HG03521 (cell line): ENCODE results near the gene PDGFA.

ENCODE experiments used
- ATAC-seq: cut with Tn5 transposase; IDR thresholded peaks from one replicate; pipeline ENCODE4 v1.9.1; 2021; ENCODE audit warnings: mild to moderate bottlenecking, moderate library complexity; ENCODE audit not compliant: unreplicated experiment

Gene PDGFA

DNA sequence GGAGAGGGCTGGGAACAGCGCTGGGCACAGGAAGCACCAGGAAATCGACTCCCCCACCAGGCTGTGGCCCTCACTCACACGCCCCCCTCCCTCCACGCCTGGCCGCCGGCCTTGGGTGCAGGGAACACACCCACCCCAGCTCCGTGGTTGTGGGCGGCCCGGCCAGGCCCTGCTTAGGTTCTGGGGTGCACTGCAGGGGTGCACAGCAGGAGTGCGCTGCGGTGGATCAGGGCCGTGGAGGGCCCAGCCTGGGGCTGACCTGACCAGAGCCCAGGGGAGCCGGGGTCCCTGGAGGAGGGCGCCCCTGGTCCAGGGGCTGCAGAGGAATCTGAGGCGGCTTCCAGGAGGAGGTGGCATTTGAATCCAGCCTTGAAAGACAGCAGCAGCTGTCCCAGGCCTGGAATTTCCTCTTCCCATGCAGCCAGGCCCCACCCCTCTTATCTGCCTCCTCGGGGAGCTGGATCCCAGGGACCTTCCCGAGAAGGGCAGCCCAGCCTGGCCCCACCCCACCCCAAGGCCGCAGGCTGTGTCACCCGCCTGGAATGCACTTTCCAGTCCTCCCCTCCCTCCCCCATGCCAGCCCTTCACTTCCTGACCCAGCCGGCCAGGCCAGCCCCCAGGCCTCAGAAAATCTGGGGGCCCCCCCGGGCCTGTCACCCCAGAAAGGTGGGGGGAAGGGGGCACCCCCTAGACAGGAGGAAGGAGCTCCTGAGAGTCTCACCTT lies 18.4 kb upstream of the PDGFA start:
- no peak for ATAC-seq

DNA sequence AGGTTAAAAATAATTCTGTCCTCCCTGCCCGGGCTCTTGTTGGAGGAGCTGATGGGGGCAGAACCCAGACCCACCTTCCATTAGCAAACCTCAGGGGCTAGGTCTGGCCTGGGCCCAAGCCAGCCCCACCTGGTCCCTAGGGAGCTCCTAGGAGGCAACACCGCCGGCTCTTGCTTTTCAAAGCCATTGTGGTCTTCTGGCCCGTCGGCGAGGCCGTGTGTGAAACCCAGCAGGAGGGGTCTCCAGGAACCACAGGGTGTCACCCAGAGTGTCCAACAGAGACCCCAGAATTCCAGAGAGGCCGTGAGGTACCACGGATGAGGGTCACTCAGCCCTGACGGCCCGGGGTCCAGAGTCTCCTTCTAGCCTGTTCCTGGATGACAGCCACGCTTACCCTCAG lies 16.6 kb upstream of the PDGFA start:
- ATAC-seq = no peak

DNA sequence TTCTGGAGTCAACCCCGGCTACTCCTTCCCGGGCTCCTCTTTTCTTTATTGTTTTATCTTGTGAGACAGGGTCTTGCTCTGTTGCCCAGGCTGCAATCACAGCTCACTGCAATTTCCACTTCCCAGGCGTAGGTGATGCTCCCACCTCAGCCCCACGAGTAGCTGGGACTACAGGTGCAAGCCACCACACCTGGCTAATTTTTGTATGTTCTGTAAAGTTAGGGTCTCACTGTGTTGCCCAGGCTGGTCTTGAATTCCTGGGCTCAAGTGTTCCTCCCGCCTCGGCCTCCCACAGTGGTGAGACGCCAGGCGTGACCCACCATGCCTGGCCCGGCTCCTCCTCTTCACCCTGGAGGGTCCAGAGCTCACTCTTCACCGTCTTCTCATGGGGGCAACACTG lies 15.3 kb upstream of the PDGFA start:
- no peak for ATAC-seq

DNA sequence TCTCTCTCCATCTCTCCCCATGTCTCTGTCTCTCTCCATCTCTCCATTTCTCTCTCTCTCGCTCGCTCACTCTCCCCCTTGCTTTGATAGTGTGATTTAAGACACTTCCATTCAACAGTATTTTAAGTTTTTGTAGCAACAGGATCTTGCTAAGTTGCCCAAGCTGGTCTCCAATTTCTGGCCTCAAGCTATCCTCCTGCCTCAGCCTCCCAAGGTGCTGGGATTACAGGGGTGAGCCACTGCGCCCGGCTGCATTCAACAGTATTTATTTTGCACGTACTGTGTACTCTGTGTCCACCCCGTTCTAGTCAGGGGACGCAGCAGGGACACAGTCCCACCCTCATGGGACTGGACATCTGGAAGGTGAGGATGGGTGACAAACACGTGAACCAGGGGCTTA lies 14.4 kb upstream of the PDGFA start:
- ATAC-seq = no peak

DNA sequence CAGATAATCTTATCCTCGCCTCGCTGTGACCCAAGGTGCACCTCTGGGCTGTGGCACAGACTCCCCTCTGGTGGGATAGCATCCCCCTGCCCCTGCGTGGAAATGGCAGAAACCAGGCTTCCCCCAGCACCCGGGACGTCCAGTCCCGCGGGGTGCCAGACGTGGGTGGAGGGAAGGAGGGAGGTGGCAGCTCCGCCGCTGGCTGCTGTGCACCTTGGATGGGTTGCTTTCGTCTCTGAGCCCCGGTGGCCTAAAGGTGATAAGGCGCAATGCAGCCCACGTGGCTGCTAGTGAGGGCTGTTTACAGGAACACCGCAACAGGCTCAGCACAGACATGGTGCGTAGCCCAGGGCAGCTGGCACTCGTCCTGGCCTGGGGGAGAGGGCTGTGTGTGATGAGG lies 13.6 kb upstream of the PDGFA start:
- ATAC-seq = no peak

DNA sequence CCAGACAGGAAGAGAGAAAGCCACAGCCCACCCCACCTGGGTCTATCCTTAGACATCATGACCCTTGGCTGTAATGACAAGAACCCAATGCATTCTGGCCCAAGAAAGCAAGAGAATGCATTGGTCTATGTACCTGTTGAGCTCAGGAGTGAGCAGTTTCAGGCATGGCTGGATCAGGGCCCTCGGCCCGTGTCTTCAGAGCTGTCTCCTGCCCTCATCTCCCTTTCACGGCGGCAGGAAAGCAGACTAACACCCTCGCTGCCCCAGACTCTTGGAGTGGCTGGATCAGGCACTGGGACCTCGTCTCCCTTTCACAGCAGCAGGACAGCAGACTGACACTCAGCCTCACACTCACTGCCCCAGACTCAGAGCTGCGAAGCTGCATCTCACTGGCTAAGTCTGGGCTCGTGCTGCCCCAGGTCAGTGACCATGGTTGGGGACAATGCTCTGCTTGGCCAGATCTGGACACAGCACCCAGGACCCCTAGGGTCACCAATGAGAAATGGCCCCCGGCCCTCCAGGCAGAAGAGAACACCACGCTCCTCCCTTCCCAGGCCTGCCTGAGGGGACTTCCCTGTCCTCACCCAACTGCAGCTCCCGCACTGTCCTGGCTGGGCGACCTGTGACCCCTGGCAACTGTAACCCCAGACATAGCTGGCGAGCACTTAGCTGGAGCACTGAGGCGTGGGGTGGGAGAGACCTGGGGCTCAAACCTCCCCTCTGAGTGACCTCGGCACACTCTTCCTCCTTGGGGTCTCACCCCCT lies 12.9 kb upstream of the PDGFA start:
- no peak for ATAC-seq

DNA sequence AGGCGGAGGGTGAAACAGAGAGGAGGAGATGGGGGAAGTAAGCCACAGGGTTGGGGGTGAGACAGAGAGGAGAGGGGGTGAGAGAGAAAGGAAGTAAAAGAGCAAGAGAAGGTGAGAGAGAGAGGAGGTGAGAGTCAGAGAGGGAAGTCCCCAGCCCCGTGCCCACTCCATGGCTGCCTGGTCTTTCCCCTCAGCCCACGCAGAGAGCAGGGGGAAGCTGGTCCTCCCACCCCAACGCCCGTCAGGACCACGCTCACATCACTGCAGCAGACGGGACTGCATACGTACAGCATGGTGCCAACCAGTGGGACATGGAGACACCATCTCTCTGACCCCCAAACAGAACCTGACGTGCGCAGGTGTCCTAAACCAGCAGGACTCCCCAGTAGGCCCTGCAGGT lies 12.1 kb upstream of the PDGFA start:
- no peak for ATAC-seq

DNA sequence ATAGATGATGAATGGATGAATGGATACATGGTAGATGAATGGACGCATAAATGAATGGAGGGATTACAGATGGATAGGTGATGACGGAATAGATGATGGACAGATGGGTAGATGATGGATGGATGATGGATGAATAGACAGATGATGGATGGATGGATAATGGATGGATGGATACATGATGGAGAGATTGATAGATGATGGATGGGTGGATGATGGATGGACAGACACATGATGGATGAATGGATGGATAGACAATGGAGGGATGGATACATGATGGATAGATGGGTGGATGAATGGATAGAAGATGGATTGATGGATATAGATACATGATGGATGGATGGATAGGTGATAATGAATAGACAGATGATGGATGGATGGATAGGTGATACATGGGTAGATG lies 8.8 kb upstream of the PDGFA start:
- ATAC-seq = no peak

DNA sequence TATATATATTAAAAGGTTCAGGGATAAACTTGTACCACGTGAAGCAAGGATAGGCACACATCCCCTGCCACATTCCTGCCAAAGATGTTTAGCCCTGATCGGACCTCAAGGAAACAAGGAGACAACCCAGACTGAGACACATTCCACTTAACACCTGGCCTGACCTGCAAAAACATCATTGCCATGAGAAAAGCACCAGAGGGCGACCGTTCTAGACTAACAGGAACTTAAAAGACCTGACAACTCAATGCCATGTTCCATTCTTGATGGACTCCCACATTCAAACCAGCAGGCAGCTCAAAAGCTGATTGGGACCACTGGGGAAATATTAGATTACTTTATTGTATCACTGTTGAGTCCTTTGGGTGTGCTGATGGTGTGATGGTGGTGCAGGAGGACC lies 8.1 kb upstream of the PDGFA start:
- ATAC-seq = no peak

DNA sequence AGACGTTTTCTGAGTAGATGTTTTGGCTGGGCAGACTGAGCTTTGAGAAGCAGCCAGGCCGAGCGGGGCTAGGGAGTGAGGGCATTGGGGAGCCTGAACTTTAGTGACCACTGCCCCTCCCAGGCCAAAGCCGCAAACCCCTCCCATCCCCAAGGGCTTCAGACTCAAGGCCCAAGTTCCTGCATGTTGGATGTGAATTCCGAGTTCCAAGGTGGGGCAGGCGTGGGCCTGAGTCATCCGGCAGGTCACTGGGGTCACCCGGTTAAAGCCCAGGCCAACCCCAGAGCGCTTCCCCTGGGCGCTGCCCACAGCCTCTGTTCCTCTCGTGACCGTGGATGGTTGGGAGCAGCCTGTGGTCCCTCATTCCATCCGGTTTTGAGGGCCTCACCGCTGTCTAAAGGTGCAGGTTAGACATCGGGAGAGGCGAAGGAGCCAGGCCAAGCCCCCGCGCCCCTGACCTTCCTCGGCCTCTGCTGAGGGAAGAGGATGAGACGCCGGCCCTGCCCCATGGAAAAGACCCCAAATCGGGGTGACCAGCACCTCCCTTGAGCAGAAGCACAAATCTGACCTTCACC lies 6.9 kb upstream of the PDGFA start:
- no peak for ATAC-seq

DNA sequence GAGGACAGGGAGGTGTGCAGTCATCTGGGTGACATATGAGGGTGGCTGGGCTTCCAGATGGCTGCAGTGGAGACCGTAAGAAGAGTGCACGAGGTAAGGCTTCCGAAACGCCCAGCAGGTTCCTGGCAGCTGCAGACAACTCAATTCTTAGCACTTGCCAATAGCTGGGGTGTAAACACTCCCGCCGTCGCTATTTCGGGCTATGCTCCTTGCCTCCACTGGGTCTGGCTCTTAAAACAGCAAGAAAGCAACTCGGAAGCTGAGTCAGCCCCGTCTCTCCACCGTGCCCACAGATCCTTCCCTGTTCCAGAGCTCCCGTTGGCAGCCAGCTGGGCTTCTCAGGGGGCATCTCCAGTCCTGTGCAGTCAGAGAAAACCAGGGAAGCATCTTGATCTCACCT lies 6.1 kb upstream of the PDGFA start:
- no peak for ATAC-seq

DNA sequence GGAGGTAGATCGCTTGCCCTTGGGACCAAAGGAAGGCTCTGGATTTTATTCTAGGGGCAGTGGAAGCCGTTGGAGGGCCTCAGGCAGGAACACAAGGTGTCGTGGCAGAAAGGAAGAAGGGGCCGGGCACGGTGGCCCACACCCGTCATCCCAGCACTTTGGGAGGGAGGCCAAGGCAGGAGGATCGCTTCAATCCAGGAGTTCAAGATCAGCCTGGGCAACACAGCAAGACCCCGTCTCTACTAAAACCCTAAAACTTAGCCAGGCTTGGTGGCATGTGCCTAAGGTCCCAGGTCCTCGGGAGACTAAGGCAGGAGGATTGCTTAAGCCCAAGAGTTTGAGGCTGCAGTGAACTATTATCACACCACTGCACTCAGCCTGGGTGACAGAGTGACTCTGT lies 5.2 kb upstream of the PDGFA start:
- no peak for ATAC-seq

DNA sequence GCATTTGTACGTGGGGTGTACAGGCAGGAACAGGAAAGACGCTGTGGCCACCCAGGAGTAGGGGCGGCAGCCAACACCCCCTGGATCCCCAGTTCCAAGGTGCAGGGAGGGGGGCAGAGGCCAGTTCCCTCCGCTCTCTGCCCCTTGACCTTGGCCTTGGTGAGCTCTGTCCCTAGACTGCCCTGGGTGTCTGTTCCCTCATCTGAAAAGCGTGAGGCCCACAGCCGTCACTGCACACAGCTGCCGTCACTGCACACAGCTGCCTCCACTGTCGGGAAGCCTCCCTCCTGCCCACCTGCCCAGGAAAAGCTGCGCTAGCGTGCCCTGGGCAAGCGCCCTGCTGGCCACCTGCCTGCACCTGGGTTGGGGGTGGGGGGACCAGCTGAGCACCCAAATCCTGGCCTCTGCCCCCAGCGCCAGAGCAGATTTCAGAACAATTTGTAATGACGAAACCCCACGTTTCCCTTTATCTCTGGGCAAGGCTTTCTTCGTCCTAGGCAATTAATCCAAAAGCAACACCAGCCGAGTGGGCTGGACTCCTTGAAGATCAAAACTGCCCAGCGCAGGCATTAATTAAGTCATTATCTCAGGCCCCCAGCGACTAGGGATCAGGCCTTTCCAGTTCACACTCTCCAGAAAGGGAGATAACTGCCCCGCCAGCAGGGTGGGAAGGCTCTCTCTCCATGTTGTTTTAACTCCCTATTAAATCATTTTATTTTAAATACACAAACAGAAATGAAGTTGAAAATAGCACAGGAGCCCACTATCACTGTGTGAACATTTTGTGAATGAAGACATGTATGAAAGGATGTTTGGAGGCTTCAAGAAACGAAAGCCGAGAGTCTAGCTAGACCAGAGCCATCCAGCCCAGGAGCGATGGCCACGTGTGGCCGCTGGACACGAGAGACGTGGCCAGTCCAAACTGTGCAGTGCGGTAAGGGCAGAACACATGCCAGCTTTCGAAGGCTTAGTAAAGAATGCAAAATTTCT lies 4.0 kb upstream of the PDGFA start:
- ATAC-seq = no peak

DNA sequence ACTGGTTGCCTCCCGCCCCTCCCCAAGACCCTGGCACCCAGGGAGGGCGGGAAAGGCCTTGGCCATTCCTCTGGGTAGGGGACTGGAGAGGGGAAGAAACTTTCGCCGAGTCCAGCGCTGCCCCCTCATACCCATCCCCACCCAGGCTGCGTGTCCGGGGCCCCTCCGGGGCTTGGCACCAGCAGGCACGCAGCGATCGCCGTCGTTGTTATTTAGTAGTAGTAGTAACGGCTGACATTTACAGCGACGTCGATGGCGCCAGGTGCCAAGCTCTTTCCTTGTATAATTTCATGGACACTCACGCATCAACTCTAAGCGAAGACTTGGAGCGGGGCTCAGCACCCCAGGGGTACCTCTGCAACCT lies 3.3 kb upstream of the PDGFA start:
- no peak for ATAC-seq

DNA sequence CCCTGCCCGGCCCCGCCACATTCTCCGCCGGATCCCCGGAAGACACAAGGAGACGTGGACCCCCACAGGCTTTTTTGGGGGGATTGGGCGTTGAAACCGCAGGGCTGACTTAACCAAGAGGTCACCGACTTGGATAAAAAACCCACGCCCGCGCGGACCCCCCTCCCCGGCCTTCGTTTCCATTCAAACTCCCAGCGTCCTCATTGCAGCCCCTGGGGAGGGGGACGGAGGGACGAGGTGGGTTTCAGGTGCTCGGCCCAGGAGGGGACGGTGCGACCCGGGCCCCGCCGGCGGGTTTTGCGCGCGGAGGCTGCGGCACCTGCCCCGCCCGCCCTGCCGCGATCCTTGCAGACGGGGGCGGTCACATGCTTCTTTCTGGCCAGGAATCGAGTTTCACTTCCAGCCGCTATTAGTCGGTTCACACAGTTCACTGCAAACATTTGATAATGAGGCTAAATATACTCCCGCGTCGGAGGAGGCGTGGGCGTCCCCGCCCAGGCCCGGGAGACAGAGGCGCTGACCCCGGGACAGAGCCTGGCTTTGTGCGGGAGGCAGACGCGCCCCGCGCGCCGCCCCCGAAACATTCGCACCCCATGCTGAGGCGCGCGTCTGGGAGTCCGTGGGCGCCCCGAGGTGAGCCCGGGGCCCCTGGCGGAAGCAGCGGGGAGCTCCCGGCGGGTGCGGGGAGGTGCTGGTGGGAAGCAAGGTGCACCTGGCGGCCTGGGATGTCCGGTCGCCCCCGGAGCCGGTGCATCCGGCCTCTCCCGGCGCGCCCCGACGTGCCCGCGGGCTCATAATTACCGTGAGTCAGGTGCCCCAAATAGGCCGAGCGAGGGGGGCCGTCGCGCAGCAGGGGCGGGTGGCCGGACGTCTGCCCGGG lies 2.7 kb upstream of the PDGFA start:
- ATAC-seq = no peak

DNA sequence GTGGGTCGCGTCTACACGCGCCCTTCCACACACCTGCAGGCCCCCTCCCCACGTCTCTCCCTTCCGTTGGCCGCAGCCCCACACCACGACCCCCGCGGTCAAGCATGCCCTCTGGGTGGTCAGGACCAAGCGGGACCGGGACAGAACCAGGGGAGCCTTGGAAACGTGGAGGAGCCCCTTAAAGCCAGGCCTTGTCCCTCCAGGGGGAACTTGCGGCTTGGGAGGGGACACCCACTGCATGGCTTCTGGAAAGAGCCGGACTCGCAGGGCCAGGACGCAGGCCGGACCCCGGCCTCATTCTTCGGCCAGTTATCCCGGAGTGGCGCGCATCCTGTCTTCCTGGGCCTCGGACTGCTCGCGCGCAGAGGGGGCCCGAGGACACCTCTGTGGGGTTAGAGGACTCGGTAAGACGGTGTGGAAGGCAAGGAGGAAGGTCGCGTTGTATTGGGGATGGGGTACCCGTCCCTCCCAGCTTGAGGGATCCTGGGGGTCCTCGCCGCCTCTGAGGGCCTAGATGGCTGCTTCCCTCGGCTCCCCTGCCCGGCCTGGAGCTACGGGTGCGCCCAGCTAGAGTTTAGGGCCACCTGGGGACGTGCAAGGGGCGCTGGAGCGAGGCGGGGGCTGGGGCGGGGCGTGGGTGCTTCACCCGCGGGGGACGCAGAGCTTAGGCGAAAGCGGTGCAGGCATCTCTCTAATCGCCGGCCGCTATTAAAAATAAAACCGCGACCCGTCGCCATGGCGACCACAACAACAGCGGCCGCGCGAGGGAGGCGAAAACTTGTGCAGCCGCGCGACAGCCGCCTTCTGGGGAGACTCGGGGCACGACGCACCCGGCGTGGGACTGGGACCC lies 1.8 kb upstream of the PDGFA start:
- ATAC-seq = no peak

DNA sequence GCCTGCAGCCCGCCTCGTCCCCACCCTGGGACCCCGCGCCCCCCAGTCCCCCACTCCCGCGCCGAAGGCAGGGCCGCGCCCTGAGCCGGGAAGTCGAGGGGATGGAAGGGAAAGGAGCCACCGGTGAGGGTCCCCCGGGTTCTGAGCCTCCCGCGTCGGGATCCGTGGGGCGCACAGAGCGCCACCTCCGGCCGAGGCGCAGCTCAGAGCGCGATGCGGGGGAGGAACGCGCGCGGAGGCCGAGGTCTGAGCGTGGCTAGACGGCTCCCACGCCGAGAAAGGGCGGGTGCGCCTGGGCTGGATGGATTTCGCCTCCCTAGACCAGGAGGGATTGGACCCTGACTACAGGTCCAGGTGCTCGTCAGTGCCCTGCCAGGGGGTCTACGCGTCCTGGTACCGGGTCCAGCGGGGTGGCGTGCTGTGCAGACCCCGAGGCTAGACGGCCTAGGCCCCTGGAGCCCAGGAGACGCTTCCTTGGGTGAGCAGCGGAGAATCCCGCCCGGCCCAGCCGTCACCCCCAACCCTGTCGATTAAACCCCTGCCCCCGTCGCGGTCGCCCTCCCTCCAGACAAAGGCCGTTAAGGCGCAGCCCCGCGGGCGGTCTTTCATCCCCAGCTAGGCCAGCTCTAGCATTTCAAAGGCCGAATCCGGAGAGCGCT lies 986 bp upstream of the PDGFA start:
- ATAC-seq = no peak

DNA sequence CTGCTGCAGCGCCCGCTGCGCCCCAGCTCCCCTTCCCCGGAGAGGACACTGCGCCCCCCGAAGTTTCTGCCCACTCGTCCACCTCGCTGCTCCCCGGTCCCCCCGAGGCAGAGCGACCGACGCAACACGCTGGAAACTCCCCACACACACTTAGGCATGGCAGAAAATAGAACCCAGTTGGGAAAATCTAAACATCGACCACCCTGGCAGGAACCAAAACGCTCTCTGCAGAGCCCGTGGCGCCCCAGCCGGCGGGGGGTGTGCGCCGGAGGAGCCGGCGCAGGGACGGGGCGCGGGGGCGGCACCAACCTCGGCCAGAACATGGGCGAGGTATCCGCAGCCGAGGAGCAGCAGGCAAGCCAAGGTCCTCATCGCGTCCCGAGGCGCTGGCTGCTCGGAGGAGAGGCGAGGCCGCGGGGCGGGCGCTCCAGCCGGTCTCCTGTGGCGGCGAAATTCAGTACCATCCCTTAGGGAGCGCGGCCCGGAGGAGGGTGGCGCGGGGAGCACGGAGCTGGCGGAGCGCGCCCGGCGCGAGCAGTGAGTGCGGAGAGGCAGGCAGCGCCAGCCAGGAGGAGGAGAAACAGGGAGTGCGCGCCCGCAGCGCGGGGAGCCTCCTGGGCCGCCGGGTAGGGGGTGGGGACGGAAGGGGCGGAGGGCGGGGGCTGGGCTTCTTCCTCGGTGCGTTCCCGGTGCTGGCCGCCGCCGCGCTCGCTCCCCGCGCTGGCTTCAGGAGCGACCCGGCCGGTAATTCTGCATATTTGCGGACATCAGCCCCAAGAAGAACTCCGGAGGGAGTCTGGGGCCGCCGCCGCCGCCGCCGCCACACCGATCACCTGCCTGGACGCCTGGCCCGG lies 789 bp downstream of the PDGFA start:
- ATAC-seq = no peak
